NOMO-1 treated with dmso at 0.1 percent for 144 hours (cell line): ENCODE results near the gene TMEM200A.
"Not testable (repeated sequence)": the region's sequence is repeated elsewhere in the genome, so short reads cannot be mapped to it uniquely, and the experiment has no call there.

Source experiments
- DNase-seq: peaks from one replicate; lab custom pipeline; 2025; ENCODE audit not compliant: unreplicated experiment; lab: John Stamatoyannopoulos, UW

Gene TMEM200A

GRCh38 chr6:130365166-130366106 lies at the start of gene TMEM200A:
TMEM200A (plus strand) TSS chr6:130366017; CDS start chr6:130440423, 74,406 bp downstream.
- DNase-seq, result no peak

- DNase-seq, result no peak
These were observed 44.9 kb upstream of the TMEM200A start for GRCh38 chr6:130320908-130321307.

GRCh38 chr6:130322673-130323268 lies 43.0 kb upstream of the TMEM200A start:
- DNase-seq, result peak; percentile 2

GRCh38 chr6:130324657-130325056 lies 41.2 kb upstream of the TMEM200A start:
- DNase-seq, result no peak

GRCh38 chr6:130326496-130326895 lies 39.3 kb upstream of the TMEM200A start:
- DNase-seq, result no peak

GRCh38 chr6:130337534-130337933 lies 28.3 kb upstream of the TMEM200A start:
- DNase-seq, result no peak

GRCh38 chr6:130346324-130346723 lies 19.5 kb upstream of the TMEM200A start:
- DNase-seq, result not testable (repeated sequence)

GRCh38 chr6:130354322-130354721 lies 11.5 kb upstream of the TMEM200A start:
- no peak for DNase-seq

- DNase-seq, result no peak
These were observed 10.2 kb upstream of the TMEM200A start for GRCh38 chr6:130355572-130355971.

- DNase-seq, result no peak
These were observed 8.4 kb upstream of the TMEM200A start for GRCh38 chr6:130357436-130357835.

- DNase-seq, result no peak
These were observed 6.1 kb upstream of the TMEM200A start for GRCh38 chr6:130359736-130360135.

GRCh38 chr6:130362128-130362527 lies 3.7 kb upstream of the TMEM200A start:
- DNase-seq, result no peak

GRCh38 chr6:130364224-130364780 lies 1.5 kb upstream of the TMEM200A start:
- DNase-seq, result no peak

- DNase-seq, result no peak
These were observed 539 bp downstream of the TMEM200A start for GRCh38 chr6:130366107-130367005.

- no peak for DNase-seq
These were observed 1.9 kb downstream of the TMEM200A start for GRCh38 chr6:130367767-130368166.

GRCh38 chr6:130368576-130368975 lies 2.8 kb downstream of the TMEM200A start:
- DNase-seq, result no peak

- no peak for DNase-seq
These were observed 4.0 kb downstream of the TMEM200A start for GRCh38 chr6:130369831-130370230.

GRCh38 chr6:130371921-130372420 lies 6.2 kb downstream of the TMEM200A start:
- DNase-seq, result no peak

- DNase-seq, result no peak
These were observed 7.0 kb downstream of the TMEM200A start for GRCh38 chr6:130372786-130373185.

GRCh38 chr6:130373992-130374391 lies 8.2 kb downstream of the TMEM200A start:
- no peak for DNase-seq

GRCh38 chr6:130376936-130377335 lies 11.1 kb downstream of the TMEM200A start:
- no peak for DNase-seq
